Measurements from ENCODE around the gene KIF13A. TPM values are rescaled to one million over a fixed set of nuclear protein-coding genes. Genes with fewer than 3 reads are reported as not detected.
A peak's percentile ranks its signal among the peaks of the same experiment; 100 is the strongest.

Gene KIF13A
- total and polyA plus RNA-seq, 9 of the 15 experiments (the other 6 are each of a cell fraction or from before 2014, with no cell fraction given): 3.6 to 44.3 (median 29.7) TPM

- TF ChIP-seq ZNF318 (IDR thresholded peaks at IDR 0.05; ENCODE audit: borderline replicate concordance in 1 of 2, low read depth in 1 of 2) (peak in 1 of 2 experiments; percentile 42; a peak in 1 of 4 replicates), CBFA2T3 (IDR thresholded peaks at IDR 0.05) (peak; percentile 17; the same call in 1 of the 2 replicates), E2F8 (IDR thresholded peaks at IDR 0.05; ENCODE audit: low read depth, partially characterized antibody) (peak; percentile 53), ZNF707 (CRISPR knock-in tag; conservative IDR thresholded peaks at IDR 0.05) (no peak), MAZ (CRISPR knock-in tag; conservative IDR thresholded peaks at IDR 0.05 in 1 of 2, IDR thresholded peaks at IDR 0.05 in 1 of 2) (peak in 1 of 2 experiments; percentile 19; a peak in 1 of 4 replicates), TFE3 (CRISPR knock-in tag; IDR thresholded peaks at IDR 0.05) (no peak), CTCF (IDR thresholded peaks at IDR 0.05 in 2 of 3, conservative IDR thresholded peaks at IDR 0.05 in 1 of 3; ENCODE audit: insufficient read depth in 2 of 3, low read depth in 1 of 3, low read length in 3 of 3) (0 out of 6 replicates have a peak, but pooled peaks of 1 of the 3 experiments have one; percentile 1)
These were observed 272.3 kb downstream of the KIF13A start (continued) for GRCh38 chr6:17714879-17715851.
